ENCODE data around the gene SGCA.

DNA sequence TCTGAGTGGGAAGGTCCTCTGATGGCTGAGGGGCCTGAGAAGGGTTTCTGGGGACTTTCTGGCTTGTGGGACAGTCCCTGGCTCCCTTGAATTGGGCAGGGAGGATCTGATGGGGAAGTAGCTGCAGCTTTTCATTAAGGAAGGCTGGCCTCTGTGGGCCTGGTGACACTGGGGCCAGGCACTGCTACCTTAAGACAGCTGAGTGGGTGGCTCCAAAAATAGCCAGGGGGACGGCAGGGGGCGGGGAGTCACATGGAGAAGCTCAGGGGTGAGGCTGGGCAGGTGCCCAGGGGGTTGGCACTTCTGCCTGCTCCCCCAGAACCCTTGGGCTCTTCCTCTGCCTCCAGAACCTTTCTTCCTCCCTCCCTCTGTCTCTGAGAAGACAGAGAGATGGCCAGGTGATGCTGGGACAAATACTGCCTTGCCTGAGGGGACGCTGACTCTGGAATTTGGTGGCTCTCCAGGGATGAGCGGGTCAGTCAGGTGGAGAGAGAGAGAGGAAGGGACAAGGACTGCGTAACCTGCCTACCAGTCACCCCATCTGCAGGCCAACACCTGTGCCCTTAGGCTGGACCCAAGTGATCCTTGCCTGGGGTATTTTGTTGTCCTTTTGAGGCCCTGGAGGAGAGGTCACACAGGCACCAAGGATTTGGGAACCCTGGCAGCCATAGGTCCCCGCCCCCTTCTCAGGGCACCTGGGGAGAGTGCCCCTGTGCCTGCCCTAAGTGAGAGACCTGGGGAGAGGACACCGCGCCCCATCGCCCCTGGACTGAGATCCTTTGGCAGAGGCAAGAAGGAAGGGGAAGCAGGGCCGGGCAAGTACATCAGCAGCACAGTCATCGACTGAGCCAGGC is 1.7 kb upstream of the SGCA start:
- TF ChIP-seq, protein P1, sequence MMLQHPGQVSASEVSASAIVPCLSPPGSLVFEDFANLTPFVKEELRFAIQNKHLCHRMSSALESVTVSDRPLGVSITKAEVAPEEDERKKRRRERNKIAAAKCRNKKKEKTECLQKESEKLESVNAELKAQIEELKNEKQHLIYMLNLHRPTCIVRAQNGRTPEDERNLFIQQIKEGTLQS (IDR thresholded peaks at IDR 0.05), result no peak
- TF ChIP-seq, protein P2, sequence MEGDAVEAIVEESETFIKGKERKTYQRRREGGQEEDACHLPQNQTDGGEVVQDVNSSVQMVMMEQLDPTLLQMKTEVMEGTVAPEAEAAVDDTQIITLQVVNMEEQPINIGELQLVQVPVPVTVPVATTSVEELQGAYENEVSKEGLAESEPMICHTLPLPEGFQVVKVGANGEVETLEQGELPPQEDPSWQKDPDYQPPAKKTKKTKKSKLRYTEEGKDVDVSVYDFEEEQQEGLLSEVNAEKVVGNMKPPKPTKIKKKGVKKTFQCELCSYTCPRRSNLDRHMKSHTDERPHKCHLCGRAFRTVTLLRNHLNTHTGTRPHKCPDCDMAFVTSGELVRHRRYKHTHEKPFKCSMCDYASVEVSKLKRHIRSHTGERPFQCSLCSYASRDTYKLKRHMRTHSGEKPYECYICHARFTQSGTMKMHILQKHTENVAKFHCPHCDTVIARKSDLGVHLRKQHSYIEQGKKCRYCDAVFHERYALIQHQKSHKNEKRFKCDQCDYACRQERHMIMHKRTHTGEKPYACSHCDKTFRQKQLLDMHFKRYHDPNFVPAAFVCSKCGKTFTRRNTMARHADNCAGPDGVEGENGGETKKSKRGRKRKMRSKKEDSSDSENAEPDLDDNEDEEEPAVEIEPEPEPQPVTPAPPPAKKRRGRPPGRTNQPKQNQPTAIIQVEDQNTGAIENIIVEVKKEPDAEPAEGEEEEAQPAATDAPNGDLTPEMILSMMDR (IDR thresholded peaks at IDR 0.05; ENCODE audit: low read depth, low read length, missing input control), result no peak
- TF ChIP-seq, protein P3, sequence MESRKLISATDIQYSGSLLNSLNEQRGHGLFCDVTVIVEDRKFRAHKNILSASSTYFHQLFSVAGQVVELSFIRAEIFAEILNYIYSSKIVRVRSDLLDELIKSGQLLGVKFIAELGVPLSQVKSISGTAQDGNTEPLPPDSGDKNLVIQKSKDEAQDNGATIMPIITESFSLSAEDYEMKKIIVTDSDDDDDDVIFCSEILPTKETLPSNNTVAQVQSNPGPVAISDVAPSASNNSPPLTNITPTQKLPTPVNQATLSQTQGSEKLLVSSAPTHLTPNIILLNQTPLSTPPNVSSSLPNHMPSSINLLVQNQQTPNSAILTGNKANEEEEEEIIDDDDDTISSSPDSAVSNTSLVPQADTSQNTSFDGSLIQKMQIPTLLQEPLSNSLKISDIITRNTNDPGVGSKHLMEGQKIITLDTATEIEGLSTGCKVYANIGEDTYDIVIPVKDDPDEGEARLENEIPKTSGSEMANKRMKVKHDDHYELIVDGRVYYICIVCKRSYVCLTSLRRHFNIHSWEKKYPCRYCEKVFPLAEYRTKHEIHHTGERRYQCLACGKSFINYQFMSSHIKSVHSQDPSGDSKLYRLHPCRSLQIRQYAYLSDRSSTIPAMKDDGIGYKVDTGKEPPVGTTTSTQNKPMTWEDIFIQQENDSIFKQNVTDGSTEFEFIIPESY (IDR thresholded peaks at IDR 0.05), result no peak
- TF ChIP-seq FOXA1 (IDR thresholded peaks at IDR 0.05) (no peak), RAD21 (IDR thresholded peaks at IDR 0.05) (no peak), RXRA (IDR thresholded peaks at IDR 0.05) (no peak), GABPA (IDR thresholded peaks at IDR 0.05 in 1 of 2, conservative IDR thresholded peaks at IDR 0.05 in 1 of 2) (no peak), TAF1 (conservative IDR thresholded peaks at IDR 0.05) (no peak), HNF4A (conservative IDR thresholded peaks at IDR 0.05) (no peak), SP1 (IDR thresholded peaks at IDR 0.05) (no peak)
- TF ChIP-seq, protein P4, sequence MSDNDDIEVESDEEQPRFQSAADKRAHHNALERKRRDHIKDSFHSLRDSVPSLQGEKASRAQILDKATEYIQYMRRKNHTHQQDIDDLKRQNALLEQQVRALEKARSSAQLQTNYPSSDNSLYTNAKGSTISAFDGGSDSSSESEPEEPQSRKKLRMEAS (IDR thresholded peaks at IDR 0.05), result no peak

All from liver (tissue), 3 donors.